Daoy (cell line): ENCODE data around the gene DLX1. TPM values are rescaled to one million over a fixed set of nuclear protein-coding genes. Genes with fewer than 3 reads are reported as not detected.
"Not testable (repeated sequence)": the region's sequence is repeated elsewhere in the genome, so short reads cannot be mapped to it uniquely, and the experiment has no call there.

Experiments
- DNase-seq: peaks from one replicate; pipeline ENCODE4 v3.0.0-alpha.2; 2015; ENCODE audit warnings: low read depth
- total RNA-seq: library from RNA; depleted of rRNA; stranded (reverse); fragments of >200 nt; shearing (Covaris generic); gene quantifications from 2 replicates; pipeline ENCODE4 v1.2.3, GENCODE V29; 2014; rRNA removed

Gene DLX1
- total RNA-seq, 1 experiment from 2014 or later, result 7.3 TPM

GRCh38 chr2:172114176-172114575 lies 28.9 kb downstream of the DLX1 start:
- not testable (repeated sequence) for DNase-seq

- no peak for DNase-seq
These were observed 29.3 kb downstream of the DLX1 start for GRCh38 chr2:172114579-172114978.

- no peak for DNase-seq
These were observed 30.8 kb downstream of the DLX1 start for GRCh38 chr2:172116107-172116506.

GRCh38 chr2:172119089-172119488 lies 33.8 kb downstream of the DLX1 start:
- DNase-seq, result peak; percentile 18

GRCh38 chr2:172120118-172120517 lies 34.8 kb downstream of the DLX1 start:
- DNase-seq, result no peak

- no peak for DNase-seq
These were observed 43.2 kb downstream of the DLX1 start for GRCh38 chr2:172128484-172128883.

DNA sequence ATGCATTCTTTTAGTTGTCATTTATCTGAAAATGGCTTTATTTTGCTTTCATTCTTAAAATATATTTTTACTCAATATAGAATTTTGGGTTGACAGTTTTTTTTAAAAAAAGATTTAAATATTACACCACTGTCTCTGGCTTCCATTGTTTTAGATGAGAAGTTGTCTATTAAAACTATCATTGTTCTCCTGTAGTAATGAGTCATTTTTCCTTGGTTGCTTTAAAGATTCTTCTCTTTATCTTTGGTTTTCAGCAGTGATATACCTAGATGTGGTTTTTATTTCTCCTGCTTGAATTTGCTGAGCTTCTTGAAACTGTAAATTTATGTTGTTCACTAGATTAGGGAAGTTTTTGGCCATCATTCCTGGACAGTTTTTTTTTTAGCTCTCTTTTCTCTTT lies 44.1 kb downstream of the DLX1 start:
- DNase-seq, result no peak

- DNase-seq, result no peak
These were observed 46.6 kb downstream of the DLX1 start for GRCh38 chr2:172131713-172132555.

DNA sequence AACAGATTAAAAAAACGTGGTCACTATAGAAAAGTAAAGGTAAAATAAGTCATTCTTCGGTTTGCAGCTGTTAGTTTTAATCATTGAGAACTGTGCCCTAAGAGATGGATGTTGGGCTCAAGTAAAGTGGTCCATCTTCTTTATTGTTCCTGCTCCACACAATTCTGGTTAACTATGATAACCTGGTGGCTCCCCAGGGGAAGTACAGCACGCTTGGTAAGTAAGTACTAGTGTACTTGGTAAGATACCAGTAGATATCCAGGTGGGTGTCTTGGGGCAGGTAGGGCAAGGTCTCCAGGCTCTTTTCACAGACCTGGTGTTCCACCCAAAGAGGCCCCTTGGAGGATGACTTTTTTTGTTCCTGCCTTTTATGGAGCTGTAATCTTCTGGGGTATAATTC lies 49.0 kb downstream of the DLX1 start:
- DNase-seq, result no peak

- no peak for DNase-seq
These were observed 50.1 kb downstream of the DLX1 start for GRCh38 chr2:172135446-172135845.

DNA sequence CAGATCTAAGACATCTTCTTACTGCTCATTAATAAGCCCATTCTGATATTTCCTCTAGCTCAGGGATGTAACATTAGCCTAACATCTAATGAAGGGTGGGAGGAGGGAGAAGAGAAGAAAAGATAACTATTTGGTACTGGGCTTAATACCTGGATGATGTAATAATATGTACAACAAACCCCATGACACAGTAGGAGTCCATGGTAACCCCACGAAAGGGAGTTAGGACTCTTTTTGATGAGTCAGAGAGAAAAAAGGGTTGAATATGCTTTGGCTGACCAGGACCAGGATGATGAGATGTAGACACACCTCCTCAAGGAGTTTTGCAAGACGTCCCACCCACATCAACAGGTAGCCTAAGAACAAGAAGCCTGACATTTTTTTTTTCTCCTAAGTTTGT lies 51.8 kb downstream of the DLX1 start:
- DNase-seq, result no peak

GRCh38 chr2:172137943-172138342 lies 52.6 kb downstream of the DLX1 start:
- DNase-seq, result no peak

DNA sequence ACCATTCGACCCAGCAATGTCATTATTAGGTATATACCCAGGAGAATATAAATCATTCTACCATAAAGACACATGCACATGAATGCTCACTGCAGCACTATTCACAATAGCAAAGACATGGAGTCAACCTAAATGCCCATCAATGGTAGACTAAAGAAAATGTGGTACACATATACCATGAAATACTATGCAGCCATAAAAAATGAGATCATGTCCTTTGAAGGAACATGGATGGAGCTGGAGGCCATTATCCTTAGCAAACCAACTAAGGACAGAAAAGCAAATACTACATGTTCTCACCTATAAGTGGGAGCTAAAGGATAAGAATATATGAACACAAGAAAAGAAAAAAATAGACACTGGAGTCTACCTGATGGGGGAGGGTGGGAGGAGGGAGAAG lies 53.4 kb downstream of the DLX1 start:
- DNase-seq, result not testable (repeated sequence)

Other genes starting within 250 kb of the DLX1 start
- 23.1 and 23.8 TPM in 2 replicates for gene SLC25A12, start 191.3 kb upstream of the DLX1 start, total RNA-seq
- 91.9 and 121 TPM in 2 replicates for gene HAT1, start 163.0 kb upstream of the DLX1 start, total RNA-seq
- gene METAP1D, start 85.6 kb upstream of the DLX1 start, total RNA-seq, result 6.9 and 16.5 TPM in 2 replicates
- 0.51 and 2.2 TPM in 2 replicates for gene DLX2, start 17.4 kb downstream of the DLX1 start, total RNA-seq